HepG2 (cell line): ENCODE data around the gene MRPL14. TPM values are rescaled to one million over a fixed set of nuclear protein-coding genes. Genes with fewer than 3 reads are reported as not detected.

Source experiments
- GTF3A ChIP-seq: sonication (generic); formaldehyde crosslinking; conservative IDR thresholded peaks from 2 replicates; pipeline ENCODE4 v1.4.0; 2020; ENCODE audit warnings: mild to moderate bottlenecking, missing genetic modification reagents
- HNF1B ChIP-seq: sonication (generic); formaldehyde crosslinking; IDR thresholded peaks from 2 replicates; pipeline ENCODE4 v1.5.1; 2020; ENCODE audit warnings: mild to moderate bottlenecking, moderate library complexity, missing genetic modification reagents
- KLF13 ChIP-seq: sonication (generic); formaldehyde crosslinking; IDR thresholded peaks from 2 replicates; pipeline ENCODE4 v1.4.0; 2020; ENCODE audit warnings: mild to moderate bottlenecking, missing genetic modification reagents
- NBN ChIP-seq: fragments of 450-650 bp; conservative IDR thresholded peaks from 2 replicates; pipeline ENCODE4 v1.6.1; 2017
- NR2F6 ChIP-seq, 2 experiments: IDR thresholded peaks; 2 replicates each; pipeline ENCODE4 v1.6.1; 2016; ENCODE audit warnings: antibody characterized with exemption in 1 of 2, mild to moderate bottlenecking in 1 of 2
- ZNF296 ChIP-seq: sonication (generic); formaldehyde crosslinking; conservative IDR thresholded peaks from 2 replicates; pipeline ENCODE4 v1.5.0; 2020; ENCODE audit warnings: mild to moderate bottlenecking, missing genetic modification reagents
- ZNF543 ChIP-seq: sonication (generic); formaldehyde crosslinking; IDR thresholded peaks from 2 replicates; pipeline ENCODE4 v1.4.0; 2020; ENCODE audit warnings: mild to moderate bottlenecking, missing genetic modification reagents
- ZNF605 ChIP-seq: sonication (generic); formaldehyde crosslinking; IDR thresholded peaks from 2 replicates; pipeline ENCODE4 v1.8.0; 2022; ENCODE audit warnings: mild to moderate bottlenecking, missing genetic modification reagents
- polyA plus RNA-seq, 8 experiments: library from polyadenylated mRNA; depleted of rRNA in 3 of 8; stranded (reverse) in 7 of 8; unstranded in 1 of 8; fragments of >200 nt; fragmentation: Illumina TruSeq in 4 of 8; extraction: Trizol in 4 of 8; gene quantifications; 2 replicates each; pipeline versions ENCODE4 v1.2.1 to v1.2.3, GENCODE V29; 2011 to 2016; ENCODE audit warnings: low read depth in 4 of 8, missing spikeins in 1 of 8, mixed read lengths in 1 of 8; ENCODE audit not compliant: insufficient read depth in 1 of 8
- total RNA-seq, 5 experiments: library from RNA; depleted of rRNA; stranded (reverse); fragments of >200 nt; fragmentation: Illumina TruSeq; extraction: Trizol; gene quantifications; 2 replicates each; pipeline ENCODE4 v1.2.3, GENCODE V29; 2016; ENCODE audit warnings: low read depth in 1 of 5
- TF ChIP-seq, protein P1 (sequence below): sonication (generic); formaldehyde crosslinking; IDR thresholded peaks from 2 replicates; pipeline ENCODE4 v1.5.0; 2020; ENCODE audit warnings: mild to moderate bottlenecking, low read depth, missing genetic modification reagents, borderline replicate concordance
- TF ChIP-seq, protein P2 (sequence below): sonication (generic); formaldehyde crosslinking; IDR thresholded peaks from 2 replicates; pipeline ENCODE4 v1.4.0; 2020; ENCODE audit warnings: mild to moderate bottlenecking, missing genetic modification reagents

MRPL14 gene
- total and polyA plus RNA-seq, 2 of the 13 experiments (the other 11 are each of a cell fraction or from before 2014, with no cell fraction given): 157 to 178 TPM

DNA sequence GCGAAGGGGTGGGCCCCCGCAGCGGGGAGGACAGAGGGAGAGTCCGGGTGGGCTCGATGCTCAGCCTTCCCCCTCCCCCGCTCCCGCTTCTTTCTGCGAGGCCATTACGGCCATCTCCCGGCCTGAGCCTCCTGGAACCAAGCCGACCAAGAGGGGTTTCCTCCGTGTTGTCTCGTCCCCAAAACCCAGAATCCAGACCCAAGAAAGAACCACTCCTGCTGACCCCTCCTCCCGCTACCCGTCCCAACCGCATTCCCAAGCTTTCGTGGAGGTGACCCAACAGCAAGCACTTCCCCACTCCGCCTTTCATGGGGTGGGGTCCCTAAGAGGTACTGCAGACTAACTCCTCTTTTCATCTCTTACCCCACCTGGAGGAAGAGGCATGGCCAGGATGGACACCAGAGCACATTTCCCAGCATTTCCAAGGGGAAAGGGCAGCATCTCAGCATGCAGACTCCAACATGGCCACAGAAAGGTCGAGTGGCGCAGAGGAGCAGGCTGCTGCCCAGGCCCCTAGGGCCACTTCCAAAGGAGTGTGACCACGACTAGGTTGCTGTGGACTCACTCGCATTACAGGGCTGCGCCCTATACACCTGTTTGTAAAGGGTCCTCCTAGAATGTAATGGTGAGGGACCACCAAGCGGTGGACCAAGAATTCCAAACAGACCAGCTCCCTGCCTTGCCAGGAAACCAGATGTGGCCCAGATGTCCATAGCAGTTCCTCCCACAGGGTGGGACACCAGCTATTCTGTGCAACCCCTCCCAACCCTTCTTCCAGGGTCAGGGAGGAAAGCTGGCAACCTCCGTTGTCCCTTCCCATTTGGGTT is 53.4 kb downstream of the MRPL14 start (continued):
- no peak for TF ChIP-seq NR2F6 (IDR thresholded peaks at IDR 0.05)
- peak; percentile 20; the same call in 1 of the 2 replicates for TF ChIP-seq NR2F6 (CRISPR knock-in tag; IDR thresholded peaks at IDR 0.05)
- peak; percentile 71; the same call in 1 of the 2 replicates for TF ChIP-seq GTF3A (CRISPR knock-in tag)
- TF ChIP-seq KLF13: peak; percentile 45; the same call in 1 of the 2 replicates
- peak; percentile 86 for TF ChIP-seq HNF1B (CRISPR knock-in tag)
- TF ChIP-seq ZNF605 (CRISPR knock-in tag): peak; percentile 42
- TF ChIP-seq, protein P1, sequence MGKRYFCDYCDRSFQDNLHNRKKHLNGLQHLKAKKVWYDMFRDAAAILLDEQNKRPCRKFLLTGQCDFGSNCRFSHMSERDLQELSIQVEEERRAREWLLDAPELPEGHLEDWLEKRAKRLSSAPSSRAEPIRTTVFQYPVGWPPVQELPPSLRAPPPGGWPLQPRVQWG (CRISPR knock-in tag): no peak
- peak; percentile 89; the same call in 1 of the 2 replicates for TF ChIP-seq ZNF543 (CRISPR knock-in tag)
- peak; percentile 77; the same call in 1 of the 2 replicates for TF ChIP-seq ZNF296 (CRISPR knock-in tag)
- TF ChIP-seq, protein P2, sequence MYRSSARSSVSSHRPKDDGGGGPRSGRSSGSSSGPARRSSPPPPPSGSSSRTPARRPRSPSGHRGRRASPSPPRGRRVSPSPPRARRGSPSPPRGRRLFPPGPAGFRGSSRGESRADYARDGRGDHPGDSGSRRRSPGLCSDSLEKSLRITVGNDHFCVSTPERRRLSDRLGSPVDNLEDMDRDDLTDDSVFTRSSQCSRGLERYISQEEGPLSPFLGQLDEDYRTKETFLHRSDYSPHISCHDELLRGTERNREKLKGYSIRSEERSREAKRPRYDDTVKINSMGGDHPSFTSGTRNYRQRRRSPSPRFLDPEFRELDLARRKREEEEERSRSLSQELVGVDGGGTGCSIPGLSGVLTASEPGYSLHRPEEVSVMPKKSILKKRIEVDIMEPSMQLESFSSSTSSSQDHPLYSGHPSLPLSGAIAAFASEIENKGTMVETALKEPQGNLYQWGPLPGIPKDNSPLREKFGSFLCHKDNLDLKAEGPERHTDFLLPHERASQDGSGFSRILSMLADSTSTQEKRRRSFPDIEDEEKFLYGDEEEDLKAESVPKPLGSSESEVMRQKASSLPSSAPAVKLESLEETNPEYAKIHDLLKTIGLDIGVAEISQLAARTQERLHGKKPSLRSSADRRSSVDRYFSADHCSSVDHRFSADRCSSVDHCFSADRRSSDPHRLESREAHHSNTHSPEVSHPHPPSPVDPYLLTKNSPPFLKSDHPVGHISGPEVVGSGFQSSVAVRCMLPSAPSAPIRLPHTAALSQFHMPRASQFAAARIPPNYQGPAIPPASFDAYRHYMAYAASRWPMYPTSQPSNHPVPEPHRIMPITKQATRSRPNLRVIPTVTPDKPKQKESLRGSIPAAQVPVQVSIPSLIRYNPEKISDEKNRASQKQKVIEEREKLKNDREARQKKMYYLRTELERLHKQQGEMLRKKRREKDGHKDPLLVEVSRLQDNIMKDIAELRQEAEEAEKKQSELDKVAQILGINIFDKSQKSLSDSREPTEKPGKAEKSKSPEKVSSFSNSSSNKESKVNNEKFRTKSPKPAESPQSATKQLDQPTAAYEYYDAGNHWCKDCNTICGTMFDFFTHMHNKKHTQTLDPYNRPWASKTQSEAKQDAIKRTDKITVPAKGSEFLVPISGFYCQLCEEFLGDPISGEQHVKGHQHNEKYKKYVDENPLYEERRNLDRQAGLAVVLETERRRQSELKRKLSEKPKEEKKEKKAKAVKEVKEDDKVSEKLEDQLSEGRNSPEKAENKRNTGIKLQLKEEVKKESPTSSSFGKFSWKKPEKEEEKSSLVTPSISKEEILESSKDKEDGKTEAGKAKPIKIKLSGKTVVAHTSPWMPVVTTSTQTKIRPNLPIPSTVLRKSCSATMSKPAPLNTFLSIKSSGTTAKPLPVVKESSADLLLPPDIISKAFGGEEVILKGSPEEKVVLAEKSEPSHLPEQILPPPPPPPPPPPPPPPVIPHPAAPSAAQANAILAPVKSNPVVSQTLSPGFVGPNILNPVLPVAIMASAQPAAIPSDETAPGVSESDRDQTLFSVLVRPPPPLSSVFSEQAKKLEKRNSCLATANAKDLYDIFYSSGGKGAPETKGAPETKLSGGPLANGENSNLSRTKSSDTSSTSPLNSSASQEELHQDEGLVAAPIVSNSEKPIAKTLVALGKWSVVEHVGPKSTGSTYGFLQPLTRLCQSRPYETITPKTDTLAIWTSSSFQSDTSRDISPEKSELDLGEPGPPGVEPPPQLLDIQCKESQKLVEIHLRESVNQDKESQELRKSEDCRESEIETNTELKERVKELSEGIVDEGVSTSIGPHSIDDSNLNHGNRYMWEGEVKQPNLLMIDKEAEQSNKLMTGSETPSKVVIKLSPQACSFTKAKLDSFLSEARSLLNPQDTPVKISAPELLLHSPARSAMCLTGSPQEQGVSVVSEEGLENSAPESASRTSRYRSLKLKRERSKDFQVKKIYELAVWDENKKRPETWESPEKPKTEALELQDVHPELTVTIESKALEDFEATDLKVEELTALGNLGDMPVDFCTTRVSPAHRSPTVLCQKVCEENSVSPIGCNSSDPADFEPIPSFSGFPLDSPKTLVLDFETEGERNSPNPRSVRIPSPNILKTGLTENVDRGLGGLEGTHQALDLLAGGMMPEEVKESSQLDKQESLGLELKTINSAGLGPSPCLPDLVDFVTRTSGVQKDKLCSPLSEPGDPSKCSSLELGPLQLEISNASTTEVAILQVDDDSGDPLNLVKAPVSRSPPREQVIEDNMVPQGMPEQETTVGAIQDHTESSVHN: peak; percentile 88; the same call in 1 of the 2 replicates
- TF ChIP-seq NBN: no peak
